ENCODE results near the gene COX8A.

- TF ChIP-seq, protein P1, sequence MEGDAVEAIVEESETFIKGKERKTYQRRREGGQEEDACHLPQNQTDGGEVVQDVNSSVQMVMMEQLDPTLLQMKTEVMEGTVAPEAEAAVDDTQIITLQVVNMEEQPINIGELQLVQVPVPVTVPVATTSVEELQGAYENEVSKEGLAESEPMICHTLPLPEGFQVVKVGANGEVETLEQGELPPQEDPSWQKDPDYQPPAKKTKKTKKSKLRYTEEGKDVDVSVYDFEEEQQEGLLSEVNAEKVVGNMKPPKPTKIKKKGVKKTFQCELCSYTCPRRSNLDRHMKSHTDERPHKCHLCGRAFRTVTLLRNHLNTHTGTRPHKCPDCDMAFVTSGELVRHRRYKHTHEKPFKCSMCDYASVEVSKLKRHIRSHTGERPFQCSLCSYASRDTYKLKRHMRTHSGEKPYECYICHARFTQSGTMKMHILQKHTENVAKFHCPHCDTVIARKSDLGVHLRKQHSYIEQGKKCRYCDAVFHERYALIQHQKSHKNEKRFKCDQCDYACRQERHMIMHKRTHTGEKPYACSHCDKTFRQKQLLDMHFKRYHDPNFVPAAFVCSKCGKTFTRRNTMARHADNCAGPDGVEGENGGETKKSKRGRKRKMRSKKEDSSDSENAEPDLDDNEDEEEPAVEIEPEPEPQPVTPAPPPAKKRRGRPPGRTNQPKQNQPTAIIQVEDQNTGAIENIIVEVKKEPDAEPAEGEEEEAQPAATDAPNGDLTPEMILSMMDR (conservative IDR thresholded peaks at IDR 0.05; ENCODE audit: low read length) = no peak
- no peak for TF ChIP-seq EZH2phosphoT487 (IDR thresholded peaks at IDR 0.05; ENCODE audit: borderline replicate concordance)
Observed at GRCh38 chr11:63986932-63987513, 12.6 kb downstream of the COX8A start.
